Brain microvascular endothelial cell (primary cell): ENCODE measurements around the gene IL5.

ENCODE experiments used
- DNase-seq: peaks from one replicate; pipeline ENCODE4 v3.0.0-alpha.2; 2020
- H3K27ac ChIP-seq: fragments of 250-450 bp; sonication (Bioruptor Pico); 2 replicates; pipeline ENCODE4 v1.5.1; 2020; ENCODE audit warnings: mild to moderate bottlenecking, moderate library complexity
- H3K27me3 ChIP-seq: fragments of 250-450 bp; sonication (Bioruptor Pico); replicated peaks from 2 replicates; pipeline ENCODE4 v1.5.1; 2020; ENCODE audit warnings: mild to moderate bottlenecking
- H3K36me3 ChIP-seq: fragments of 250-450 bp; sonication (Bioruptor Pico); replicated peaks from 2 replicates; pipeline ENCODE4 v1.5.1; 2020; ENCODE audit warnings: mild to moderate bottlenecking
- H3K4me3 ChIP-seq: 2 replicates; pipeline ENCODE4 v1.5.1; 2011; ENCODE audit warnings: low read depth, mild to moderate bottlenecking, control low read depth, low read length, moderate library complexity
- in situ Hi-C: cut with HindIII; loops from 2 replicates; pipeline ENCODE4 v1.10.0; 2017; ENCODE audit warnings: low sequenced_read_pairs, low pct_ligation_motif_present
- TF ChIP-seq, protein P1 (sequence below): IDR thresholded peaks from 2 replicates; pipeline ENCODE4 v1.5.1; 2011; ENCODE audit warnings: low read depth, mild to moderate bottlenecking, moderate library complexity, low read length, control low read depth, inconsistent platforms; ENCODE audit errors: missing control alignments

Gene IL5

DNA sequence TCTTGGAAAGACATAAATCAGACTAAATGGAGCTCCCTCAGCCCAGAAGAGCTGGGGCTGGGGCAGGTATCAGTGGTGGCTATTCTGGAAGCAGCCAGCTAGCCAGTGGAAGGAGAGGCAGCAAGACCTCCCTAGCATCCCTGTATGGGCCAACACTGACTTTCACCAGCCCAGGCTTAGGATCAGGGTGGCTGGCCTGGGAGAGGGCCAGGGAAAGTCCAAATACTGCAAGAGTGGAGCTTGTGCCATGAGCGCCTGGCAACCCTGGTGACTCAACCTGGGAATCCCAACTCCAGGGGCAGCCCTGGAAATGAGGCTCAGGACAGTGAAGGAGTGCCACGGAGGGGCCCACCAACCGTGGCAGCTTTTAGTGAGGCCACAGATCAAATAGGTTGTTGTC, 45.2 kb downstream of the IL5 start:
- DNase-seq, result no peak
- Histone ChIP-seq H3K27ac (peak overlapping the region; percentile 84), H3K4me3 (no peak overlapping the region)

DNA sequence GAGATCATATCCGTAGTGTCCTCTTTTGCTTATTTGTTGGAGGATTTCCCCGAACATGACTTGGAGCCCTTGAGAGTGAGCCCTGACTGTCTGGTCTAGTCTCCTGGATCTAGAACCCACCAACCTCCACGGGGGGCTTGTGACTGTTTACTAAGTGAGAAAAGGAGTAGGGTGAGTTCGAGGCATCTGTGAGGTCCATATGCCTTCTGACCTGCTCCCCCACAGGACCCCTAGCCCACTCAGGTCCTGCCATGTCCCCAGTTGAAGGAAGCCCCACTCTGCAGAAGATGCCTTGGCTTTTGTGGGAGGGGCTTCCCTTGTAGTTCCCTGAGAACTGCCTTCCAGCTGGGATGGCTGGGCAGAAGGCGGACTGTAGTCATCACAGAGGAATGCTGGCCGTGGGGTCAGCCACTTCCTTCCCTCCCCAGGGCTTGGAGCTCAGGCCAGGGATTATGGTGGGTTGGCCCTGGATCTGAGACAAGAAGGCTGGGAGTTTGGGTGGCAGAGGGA, 45.8 kb downstream of the IL5 start:
- H3K36me3 ChIP-seq, result no peaks in the 10 kb centered on the region
- in situ Hi-C loops, result no loop called here
- peak; percentile 89 for DNase-seq
- H3K27me3 ChIP-seq, result no peaks in the 10 kb centered on the region
- H3K27ac ChIP-seq, result peak overlapping the region; percentile 84
- TF ChIP-seq, protein P1, sequence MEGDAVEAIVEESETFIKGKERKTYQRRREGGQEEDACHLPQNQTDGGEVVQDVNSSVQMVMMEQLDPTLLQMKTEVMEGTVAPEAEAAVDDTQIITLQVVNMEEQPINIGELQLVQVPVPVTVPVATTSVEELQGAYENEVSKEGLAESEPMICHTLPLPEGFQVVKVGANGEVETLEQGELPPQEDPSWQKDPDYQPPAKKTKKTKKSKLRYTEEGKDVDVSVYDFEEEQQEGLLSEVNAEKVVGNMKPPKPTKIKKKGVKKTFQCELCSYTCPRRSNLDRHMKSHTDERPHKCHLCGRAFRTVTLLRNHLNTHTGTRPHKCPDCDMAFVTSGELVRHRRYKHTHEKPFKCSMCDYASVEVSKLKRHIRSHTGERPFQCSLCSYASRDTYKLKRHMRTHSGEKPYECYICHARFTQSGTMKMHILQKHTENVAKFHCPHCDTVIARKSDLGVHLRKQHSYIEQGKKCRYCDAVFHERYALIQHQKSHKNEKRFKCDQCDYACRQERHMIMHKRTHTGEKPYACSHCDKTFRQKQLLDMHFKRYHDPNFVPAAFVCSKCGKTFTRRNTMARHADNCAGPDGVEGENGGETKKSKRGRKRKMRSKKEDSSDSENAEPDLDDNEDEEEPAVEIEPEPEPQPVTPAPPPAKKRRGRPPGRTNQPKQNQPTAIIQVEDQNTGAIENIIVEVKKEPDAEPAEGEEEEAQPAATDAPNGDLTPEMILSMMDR, result no peak
- peak overlapping the region; percentile 65 for H3K4me3 ChIP-seq

More for the DNA sequence above, 45.2 kb downstream of the IL5 start:
- H3K36me3 ChIP-seq, result no peaks in the 10 kb centered on the region
- in situ Hi-C loops, result no loop called here
- no peaks in the 10 kb centered on the region for H3K27me3 ChIP-seq
- TF ChIP-seq, protein P1, result no peak

DNA sequence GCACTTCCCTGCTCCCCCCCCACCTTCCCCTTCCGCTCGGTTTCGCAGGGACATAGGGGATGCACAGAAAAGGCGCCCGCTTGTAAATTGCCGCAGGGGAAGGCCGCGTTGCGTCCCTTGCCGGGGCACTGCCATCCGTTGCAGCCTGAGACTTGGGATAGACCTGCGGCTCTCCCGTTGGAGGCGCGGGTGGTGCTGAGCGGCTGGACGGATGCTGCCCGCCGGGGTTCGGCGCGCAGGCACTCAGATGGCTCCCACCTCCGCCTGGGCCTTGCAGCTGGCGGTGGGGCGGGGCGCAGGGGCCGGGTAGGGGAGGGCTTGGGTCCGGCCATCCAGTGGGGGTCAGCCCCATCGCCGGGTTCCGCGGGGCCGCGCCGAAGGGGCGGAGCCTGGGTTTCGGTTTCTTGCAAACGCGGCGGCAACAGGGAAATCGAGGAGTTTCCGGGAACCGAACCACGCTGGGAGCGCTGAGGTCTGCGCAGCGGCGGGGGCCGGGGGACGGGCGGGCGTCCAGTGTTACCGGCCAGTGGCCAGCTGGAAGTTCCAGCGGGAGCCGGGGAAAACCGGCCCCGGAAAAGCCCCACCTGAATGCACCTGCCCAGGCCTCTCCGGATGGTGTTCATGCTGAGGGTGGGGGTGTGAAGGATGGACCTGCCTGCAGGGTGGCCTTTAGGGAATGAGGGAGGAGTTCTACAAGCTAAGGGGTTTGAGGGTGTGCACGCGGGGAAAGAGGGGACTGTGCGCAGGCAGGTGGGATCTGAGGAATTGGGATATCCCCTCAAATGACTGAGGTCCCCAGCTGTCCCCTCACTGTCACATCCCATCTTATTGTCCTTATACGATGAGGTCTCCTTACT, 46.5 kb downstream of the IL5 start:
- Histone ChIP-seq H3K4me3 (peak overlapping the region; percentile 65), H3K27ac (peak overlapping the region; percentile 84), H3K27me3 (no peaks in the 10 kb centered on the region), H3K36me3 (no peaks in the 10 kb centered on the region)
- in situ Hi-C loops, result no loop called here
- peak; percentile 78 for DNase-seq
- TF ChIP-seq, protein P1, result no peak

DNA sequence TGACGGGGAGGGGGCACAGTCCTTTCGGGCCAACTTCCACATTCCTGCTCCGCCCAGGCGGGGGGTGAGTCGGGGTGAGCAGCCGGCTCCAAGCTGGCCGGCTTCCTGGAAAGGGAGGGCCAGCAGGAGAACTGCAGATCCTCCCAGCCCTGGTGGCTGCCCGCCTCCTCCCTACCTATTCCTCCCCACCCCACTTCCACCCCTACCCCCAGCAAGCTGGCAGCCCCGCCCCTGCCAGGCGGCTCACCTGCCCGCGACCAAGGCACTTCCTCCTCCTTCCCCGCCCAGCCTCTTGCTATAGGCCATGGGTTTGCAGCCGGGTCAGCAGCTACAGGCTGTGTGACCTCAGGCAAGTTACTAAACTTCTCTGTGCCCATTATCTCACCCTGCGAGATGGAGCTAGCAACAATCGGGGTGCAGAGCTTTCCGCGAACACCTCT, 47.1 kb downstream of the IL5 start:
- peak; percentile 60 for DNase-seq
- Histone ChIP-seq H3K27me3 (no peaks in the 10 kb centered on the region), H3K27ac (peak overlapping the region; percentile 84), H3K4me3 (peak overlapping the region; percentile 65), H3K36me3 (no peaks in the 10 kb centered on the region)
- TF ChIP-seq, protein P1, result no peak
- in situ Hi-C loops, result no loop called here

DNA sequence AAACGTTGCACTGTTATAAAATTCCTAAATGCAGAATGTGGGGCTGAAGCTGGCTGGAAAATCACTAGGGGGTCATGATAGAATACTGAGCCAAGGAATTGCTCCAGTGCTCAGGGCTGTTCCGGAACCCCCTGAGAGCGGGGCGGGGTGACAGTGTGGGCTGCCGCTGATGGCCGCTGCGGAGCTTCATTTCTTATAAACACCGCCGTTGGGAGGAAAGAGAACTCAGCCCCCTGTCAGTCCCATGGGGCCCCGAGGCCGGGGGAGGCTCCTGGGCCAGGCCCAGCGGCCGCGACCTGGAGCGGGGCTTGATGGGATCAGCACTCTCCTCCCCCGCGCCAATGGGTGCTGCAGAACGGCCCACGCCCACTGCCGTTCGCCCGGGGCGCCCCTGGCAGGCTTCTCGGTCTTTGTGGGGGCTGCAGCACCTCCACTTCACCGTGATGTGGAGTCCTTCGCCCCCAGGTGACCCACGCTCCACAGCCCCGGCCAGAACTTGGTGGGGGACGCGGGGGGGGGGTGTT, 47.6 kb downstream of the IL5 start:
- in situ Hi-C loops, result no loop called here
- TF ChIP-seq, protein P1, result peak; percentile 33
- DNase-seq, result peak; percentile 80
- peak overlapping the region; percentile 84 for H3K27ac ChIP-seq
- H3K27me3 ChIP-seq, result no peaks in the 10 kb centered on the region
- no peaks in the 10 kb centered on the region for H3K36me3 ChIP-seq
- H3K4me3 ChIP-seq, result peak overlapping the region; percentile 65
